Cardiac septum (tissue), 1 donor: ENCODE results near the gene CCL3. TPM values are rescaled to one million over a fixed set of nuclear protein-coding genes. Genes with fewer than 3 reads are reported as not detected.
"Not testable (repeated sequence)": the region's sequence is repeated elsewhere in the genome, so short reads cannot be mapped to it uniquely, and the experiment has no call there.

Experiments used
- DNase-seq: peaks from one replicate; pipeline ENCODE4 v3.0.0-alpha.2; 2020; ENCODE audit warnings: low spot score
- intact Hi-C: fragments of 100-400 bp; cut with DNase I; formaldehyde crosslinking; loops from one replicate; pipeline ENCODE4 v1.14.0; 2022
- total RNA-seq: library from RNA; stranded (reverse); fragmentation: NEBNext Ultra II Directional; extraction: Animal tissue kit (Norgen Biotek cat#: 25700); gene quantifications from one replicate; pipeline ENCODE4 v1.2.1, GENCODE V29; 2021
- donor health status: DM: no; HTN: no; CAD: no.

Gene CCL3
- total RNA-seq, 1 donor from 2014 or later = 0.86 TPM

GRCh38 chr17:36117505-36118382, 27.8 kb upstream of the CCL3 start:
- intact Hi-C loops = loop anchor here (10.0 kb wide), 1 partner anchor 67 kb away; no protein-coding TSS in a partner anchor

GRCh38 chr17:36115649-36115977, 25.7 kb upstream of the CCL3 start:
- intact Hi-C loops = loop anchor here (10.0 kb wide), 1 partner anchor 69 kb away; no protein-coding TSS in a partner anchor

More at GRCh38 chr17:36117505-36118382, 27.8 kb upstream of the CCL3 start:
- DNase-seq = no peak

GRCh38 chr17:36114971-36115648, 25.2 kb upstream of the CCL3 start:
- DNase-seq = not testable (repeated sequence)
- intact Hi-C loops = loop anchor here (10.0 kb wide), 1 partner anchor 70 kb away; no protein-coding TSS in a partner anchor

More at GRCh38 chr17:36115649-36115977, 25.7 kb upstream of the CCL3 start:
- DNase-seq = not testable (repeated sequence)

GRCh38 chr17:36113131-36113530, 23.2 kb upstream of the CCL3 start:
- not testable (repeated sequence) for DNase-seq
- intact Hi-C loops = loop anchor here (10.0 kb wide), 1 partner anchor 72 kb away; no protein-coding TSS in a partner anchor

- no peak for DNase-seq
- intact Hi-C loops = loop anchor here (10.0 kb wide), 1 partner anchor 72 kb away; no protein-coding TSS in a partner anchor
These were observed 22.6 kb upstream of the CCL3 start for GRCh38 chr17:36112572-36112971.

GRCh38 chr17:36111068-36111490, 21.1 kb upstream of the CCL3 start:
- intact Hi-C loops = loop anchor here (10.0 kb wide), 1 partner anchor 74 kb away; no protein-coding TSS in a partner anchor

GRCh38 chr17:36108265-36108664, 18.3 kb upstream of the CCL3 start:
- DNase-seq, intact Hi-C loops: not testable (repeated sequence)

More at GRCh38 chr17:36111068-36111490, 21.1 kb upstream of the CCL3 start:
- DNase-seq = no peak

GRCh38 chr17:36107660-36108059, 17.7 kb upstream of the CCL3 start:
- intact Hi-C loops = no loop called here
- DNase-seq = no peak

GRCh38 chr17:36106493-36106835, 16.5 kb upstream of the CCL3 start:
- DNase-seq = no peak
- intact Hi-C loops = no loop called here

GRCh38 chr17:36105781-36106492, 16.0 kb upstream of the CCL3 start:
- intact Hi-C loops = no loop called here
- DNase-seq = no peak

- intact Hi-C loops = no loop called here
- DNase-seq = no peak
These were observed 14.8 kb upstream of the CCL3 start for GRCh38 chr17:36104701-36105181.

GRCh38 chr17:36104246-36104645, 14.3 kb upstream of the CCL3 start:
- DNase-seq, intact Hi-C loops: not testable (repeated sequence)

GRCh38 chr17:36103401-36103975, 13.5 kb upstream of the CCL3 start, which contains the start of gene CCL4:
Gene CCL4 (plus strand): TSS chr17:36103827. CDS start chr17:36103906, 79 bp downstream.
- intact Hi-C loops, DNase-seq: not testable (repeated sequence)

- DNase-seq, intact Hi-C loops: not testable (repeated sequence)
These were observed 9.1 kb upstream of the CCL3 start for GRCh38 chr17:36099004-36099403.

- intact Hi-C loops = no loop called here
- no peak for DNase-seq
These were observed 6.0 kb upstream of the CCL3 start for GRCh38 chr17:36095992-36096391.

- DNase-seq = no peak
- intact Hi-C loops = no loop called here
These were observed 4.8 kb upstream of the CCL3 start for GRCh38 chr17:36094746-36095145.

- DNase-seq = no peak
- intact Hi-C loops = no loop called here
These were observed 4.3 kb upstream of the CCL3 start for GRCh38 chr17:36094232-36094631.

- intact Hi-C loops = not testable (repeated sequence)
These were observed 2.8 kb upstream of the CCL3 start for GRCh38 chr17:36092715-36093114.

GRCh38 chr17:36092230-36092629, 2.3 kb upstream of the CCL3 start:
- intact Hi-C loops = no loop called here
- no peak for DNase-seq

More at GRCh38 chr17:36092715-36093114, 2.8 kb upstream of the CCL3 start:
- DNase-seq = not testable (repeated sequence)
